Measurements from ENCODE around the gene ITIH1. TPM values are rescaled to one million over a fixed set of nuclear protein-coding genes. Genes with fewer than 3 reads are reported as not detected.

ITIH1 gene
- total RNA-seq, 2 experiments from 2014 or later = not detected

DNA sequence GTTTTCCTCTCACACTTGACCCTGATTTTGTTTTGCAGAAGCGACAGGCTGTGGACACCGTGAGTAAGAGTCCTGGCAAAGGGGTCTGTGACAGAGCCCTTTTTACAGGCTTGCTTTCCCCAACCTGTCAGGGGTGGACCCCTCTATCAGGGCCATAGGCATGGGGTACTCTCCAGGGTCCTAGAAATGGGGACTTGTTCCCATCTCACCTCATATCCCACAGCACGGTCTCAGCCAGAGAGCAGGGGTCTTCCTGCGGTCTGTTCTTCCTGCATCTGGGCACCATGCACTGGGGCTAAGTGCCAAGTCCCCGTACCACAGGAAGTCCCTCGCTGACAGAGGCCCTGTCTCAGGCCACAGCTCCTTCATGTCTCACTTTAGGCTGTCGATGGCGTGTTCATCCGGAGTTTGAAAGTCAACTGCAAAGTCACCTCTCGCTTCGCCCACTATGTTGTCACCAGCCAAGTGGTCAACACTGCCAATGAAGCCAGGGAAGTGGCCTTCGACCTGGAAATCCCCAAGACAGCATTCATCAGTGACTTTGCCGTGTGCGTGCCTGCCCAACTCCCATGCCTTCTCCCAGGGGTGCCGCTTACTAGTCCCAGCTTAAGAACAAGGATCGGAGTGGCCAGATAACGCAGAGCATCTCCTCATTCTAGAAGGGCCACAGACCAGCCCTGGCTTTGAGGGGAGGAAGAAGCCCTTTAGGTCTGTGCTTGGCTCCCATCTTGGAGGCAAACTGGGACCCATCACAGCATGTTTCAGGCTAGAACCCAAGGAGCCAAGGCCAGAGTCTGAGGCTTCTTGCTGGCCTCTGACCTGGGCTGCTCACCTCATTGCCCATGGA lies 783 bp downstream of the ITIH1 start:
- ChIA-PET POLR2A (no interaction called here), CTCF (no interaction called here)
- DNase-seq = no peak
- H3K4me1 Mint-ChIP-seq = no peaks in the 10 kb centered on the region
- no peaks in the 10 kb centered on the region for H3K9me3 Mint-ChIP-seq
- H3K27me3 Mint-ChIP-seq = peaks cover 13% of the 10 kb centered on the region
- H3K36me3 Mint-ChIP-seq (ENCODE audit: low read depth) = no peaks in the 10 kb centered on the region
- no peak overlapping the region for H3K4me3 Mint-ChIP-seq
- H3K27ac Mint-ChIP-seq = no peak overlapping the region

DNA sequence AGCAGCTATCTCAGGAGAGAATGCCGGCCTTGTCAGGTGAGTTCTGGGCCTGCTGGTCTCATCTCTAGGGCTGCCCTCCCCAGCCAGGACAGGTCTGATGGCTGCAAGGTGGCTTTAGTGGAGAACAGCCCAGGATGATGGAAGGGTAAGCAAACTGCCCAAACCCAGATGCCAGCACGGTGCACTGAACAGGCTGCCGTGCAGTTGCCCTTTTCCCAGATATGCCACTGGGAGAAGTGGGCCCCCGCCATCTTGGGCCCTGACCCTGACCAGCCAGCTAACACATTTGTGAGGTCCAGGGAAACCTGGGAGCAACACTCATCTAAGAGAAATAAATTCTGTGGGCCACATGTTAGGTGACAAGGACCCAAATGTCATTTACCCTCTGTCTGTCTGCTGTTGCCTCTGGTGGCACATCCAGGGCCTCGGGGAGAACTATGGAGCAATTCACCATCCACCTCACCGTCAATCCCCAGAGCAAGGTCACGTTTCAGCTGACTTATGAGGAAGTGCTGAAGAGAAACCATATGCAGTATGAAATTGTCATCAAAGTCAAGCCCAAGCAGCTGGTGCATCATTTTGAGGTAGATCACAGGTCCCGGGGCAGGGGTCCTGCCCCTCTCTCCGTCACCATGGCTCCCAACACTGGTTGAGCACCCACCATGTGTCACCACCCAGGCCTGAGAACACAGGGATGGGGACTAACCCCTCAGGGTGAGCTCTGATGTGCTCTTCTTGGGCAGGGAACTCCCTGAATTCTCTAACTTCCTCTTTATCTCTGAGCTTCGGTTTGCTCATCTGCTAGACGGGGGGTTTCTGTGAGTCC lies 1.8 kb downstream of the ITIH1 start:
- H3K4me1 Mint-ChIP-seq = no peaks in the 10 kb centered on the region
- no peak overlapping the region for H3K27ac Mint-ChIP-seq
- H3K4me3 Mint-ChIP-seq = no peak overlapping the region
- H3K9me3 Mint-ChIP-seq = no peaks in the 10 kb centered on the region
- ChIA-PET CTCF (interaction anchor here (0.5 kb wide), 1 partner anchor 114 kb away, joined by 3 read pairs; no protein-coding TSS in a partner anchor), POLR2A (interaction anchor here (0.7 to 2.0 kb wide), 2 partner anchors 10 to 472 kb away, joined by 4 to 5 read pairs; no protein-coding TSS in a partner anchor)
- DNase-seq = peak; percentile 2
- H3K36me3 Mint-ChIP-seq (ENCODE audit: low read depth) = no peaks in the 10 kb centered on the region
- H3K27me3 Mint-ChIP-seq = peaks cover 14% of the 10 kb centered on the region

DNA sequence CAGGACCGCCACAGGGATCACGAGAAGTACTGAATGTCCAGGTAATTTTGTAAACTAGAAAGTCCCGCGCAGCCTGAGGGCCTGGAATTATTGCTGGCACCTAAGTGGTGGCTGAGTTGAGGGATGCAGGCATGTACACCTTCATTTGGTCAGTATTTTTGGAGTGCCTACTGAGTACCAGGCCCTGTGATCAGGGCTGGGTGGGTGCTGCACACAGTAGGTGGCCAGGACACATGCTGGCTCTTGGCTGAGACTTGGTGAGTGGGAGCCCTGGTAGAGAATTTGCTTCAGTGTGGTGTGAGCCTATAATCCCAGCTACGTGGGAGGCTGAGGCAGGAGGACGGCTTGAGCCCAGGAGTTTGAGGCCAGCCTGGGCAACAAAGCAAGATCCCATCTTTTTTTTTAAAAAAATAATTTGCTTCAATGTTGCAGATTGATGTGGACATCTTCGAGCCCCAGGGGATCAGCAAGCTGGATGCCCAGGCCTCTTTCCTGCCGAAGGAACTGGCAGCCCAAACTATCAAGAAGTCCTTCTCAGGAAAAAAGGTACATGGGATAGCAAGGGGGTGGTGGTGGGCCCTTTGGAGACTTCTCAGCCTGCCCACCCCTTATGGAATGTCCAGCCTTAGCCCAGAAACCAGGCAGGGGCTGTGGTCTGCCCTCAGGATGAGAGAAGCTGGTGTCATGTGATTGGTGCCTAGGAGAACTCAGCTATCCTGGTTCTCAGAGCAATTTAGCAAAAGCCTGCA lies 2.6 kb downstream of the ITIH1 start:
- POLR2A ChIA-PET = interaction anchor here (0.7 to 2.0 kb wide), 3 partner anchors 9 to 472 kb away, joined by 4 to 10 read pairs (median 5); partner anchors contain the start of gene NEK4
- CTCF ChIA-PET = no interaction called here

DNA sequence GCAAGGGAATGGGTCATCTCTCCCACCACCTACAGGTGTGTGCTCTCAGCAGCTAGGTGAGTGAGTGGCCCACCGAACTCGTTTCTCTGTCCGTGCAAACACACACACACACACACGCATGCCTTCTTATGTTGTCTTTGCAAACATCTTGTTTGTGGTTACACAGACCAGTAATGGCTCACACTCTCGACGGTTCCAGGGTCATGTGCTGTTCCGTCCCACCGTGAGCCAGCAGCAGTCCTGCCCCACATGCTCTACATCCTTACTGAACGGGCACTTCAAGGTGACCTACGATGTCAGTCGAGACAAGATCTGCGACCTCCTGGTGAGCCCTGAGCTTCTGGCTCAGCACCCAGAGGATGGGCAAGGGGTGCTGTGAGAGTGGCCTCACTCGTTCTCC lies 4.3 kb downstream of the ITIH1 start:
- Mint-ChIP-seq H3K27ac (no peak overlapping the region), H3K4me1 (no peaks in the 10 kb centered on the region), H3K36me3 (ENCODE audit: low read depth) (no peaks in the 10 kb centered on the region), H3K27me3 (peaks cover 14% of the 10 kb centered on the region), H3K4me3 (no peak overlapping the region), H3K9me3 (no peaks in the 10 kb centered on the region)
- POLR2A ChIA-PET = no interaction called here
- DNase-seq = no peak
- CTCF ChIA-PET = no interaction called here

More for the DNA sequence above, 2.6 kb downstream of the ITIH1 start:
- H3K4me3 Mint-ChIP-seq = no peak overlapping the region
- H3K27me3 Mint-ChIP-seq = peaks cover 14% of the 10 kb centered on the region
- no peaks in the 10 kb centered on the region for H3K4me1 Mint-ChIP-seq
- H3K27ac Mint-ChIP-seq = no peak overlapping the region
- no peak for DNase-seq
- H3K36me3 Mint-ChIP-seq (ENCODE audit: low read depth) = no peaks in the 10 kb centered on the region
- no peaks in the 10 kb centered on the region for H3K9me3 Mint-ChIP-seq

DNA sequence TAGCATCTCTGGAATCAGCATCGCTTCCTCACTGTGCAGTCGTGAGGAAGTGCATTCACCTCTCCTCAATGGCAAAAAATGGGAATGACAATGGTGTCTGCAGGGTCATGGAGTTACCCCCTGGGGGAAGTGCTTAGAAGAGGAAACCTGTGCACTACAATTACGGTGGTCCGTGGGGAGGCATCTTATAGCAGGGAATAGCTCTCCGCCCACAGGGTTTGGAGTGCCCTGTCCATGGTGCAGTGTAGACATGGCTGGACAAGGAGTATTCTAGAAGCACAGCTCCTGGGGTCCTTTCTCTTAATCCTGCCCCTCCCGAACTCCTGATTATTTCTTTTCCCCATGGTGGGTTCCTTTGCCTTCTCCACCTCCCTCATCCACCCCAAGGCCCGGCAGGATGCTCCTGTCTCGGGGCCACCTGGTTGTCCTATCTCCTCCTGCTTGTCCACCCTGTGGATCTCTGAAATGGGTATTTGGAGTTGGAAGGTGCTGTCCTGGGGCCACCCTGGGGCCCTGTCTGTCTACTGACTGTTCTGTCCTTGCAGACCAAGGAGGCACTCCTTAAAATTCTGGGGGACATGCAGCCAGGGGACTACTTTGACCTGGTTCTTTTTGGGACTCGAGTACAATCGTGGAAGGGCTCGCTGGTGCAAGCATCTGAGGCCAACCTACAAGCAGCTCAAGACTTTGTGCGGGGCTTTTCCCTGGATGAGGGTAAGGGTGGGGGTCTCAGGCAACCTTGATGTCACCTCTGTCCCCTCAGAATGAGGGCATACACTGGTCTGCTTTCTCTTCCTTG lies 5.2 kb downstream of the ITIH1 start:
- Mint-ChIP-seq H3K36me3 (ENCODE audit: low read depth) (no peaks in the 10 kb centered on the region), H3K4me1 (no peaks in the 10 kb centered on the region), H3K27me3 (peaks cover 14% of the 10 kb centered on the region), H3K4me3 (no peak overlapping the region), H3K27ac (no peak overlapping the region), H3K9me3 (no peaks in the 10 kb centered on the region)
- POLR2A ChIA-PET = no interaction called here
- CTCF ChIA-PET = interaction anchor here (0.5 to 1.4 kb wide), 2 partner anchors 40 to 283 kb away, joined by 3 read pairs; no protein-coding TSS in a partner anchor
- no peak for DNase-seq

DNA sequence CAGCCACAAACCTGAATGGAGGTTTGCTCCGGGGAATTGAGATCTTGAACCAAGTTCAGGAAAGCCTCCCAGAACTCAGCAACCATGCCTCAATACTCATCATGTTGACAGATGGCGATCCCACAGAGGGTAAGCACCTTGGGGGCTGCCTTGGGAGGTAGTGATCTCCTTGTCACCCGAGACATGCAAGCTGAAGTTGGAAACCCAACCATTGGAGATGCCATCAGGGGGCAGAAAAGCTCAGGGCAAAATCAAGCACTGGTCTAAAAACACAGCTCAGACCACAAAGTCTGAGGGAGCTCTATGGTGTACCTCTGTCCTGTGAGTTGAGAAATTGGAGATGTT lies 5.8 kb downstream of the ITIH1 start:
- H3K9me3 Mint-ChIP-seq = no peaks in the 10 kb centered on the region
- no peak for DNase-seq

DNA sequence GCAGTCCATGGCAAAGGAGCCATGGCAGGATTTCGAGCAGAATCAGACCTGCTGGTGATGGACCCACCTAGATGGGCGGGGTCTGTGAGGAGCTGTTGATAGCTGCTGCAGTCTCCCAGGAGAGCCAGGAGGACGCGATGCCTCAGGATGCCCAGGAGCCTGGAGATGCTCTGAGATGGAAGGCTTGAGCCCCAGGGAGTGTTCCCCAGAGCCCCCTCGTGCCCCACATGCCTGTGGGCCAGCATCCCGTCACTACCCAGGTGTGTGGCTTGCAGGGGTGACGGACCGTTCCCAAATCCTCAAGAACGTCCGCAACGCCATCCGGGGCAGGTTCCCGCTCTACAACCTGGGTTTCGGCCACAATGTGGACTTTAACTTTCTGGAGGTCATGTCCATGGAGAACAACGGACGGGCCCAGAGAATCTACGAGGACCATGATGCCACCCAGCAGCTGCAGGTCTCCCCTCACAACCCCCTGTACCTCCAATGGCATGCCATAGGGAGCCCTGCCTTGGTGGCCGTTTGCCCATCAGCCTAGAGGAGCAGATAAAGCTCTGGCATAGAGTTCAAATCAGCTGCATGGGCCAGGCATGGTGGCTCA lies 6.7 kb downstream of the ITIH1 start:
- Mint-ChIP-seq H3K9me3 (no peaks in the 10 kb centered on the region), H3K4me3 (no peak overlapping the region), H3K36me3 (ENCODE audit: low read depth) (no peaks in the 10 kb centered on the region), H3K27me3 (peaks cover 14% of the 10 kb centered on the region), H3K27ac (no peak overlapping the region), H3K4me1 (no peaks in the 10 kb centered on the region)
- ChIA-PET POLR2A (interaction anchor here (1.0 kb wide), 1 partner anchor 9 kb away, joined by 3 read pairs; no protein-coding TSS in a partner anchor), CTCF (no interaction called here)
- no peak for DNase-seq

More for the DNA sequence above, 5.8 kb downstream of the ITIH1 start:
- H3K27me3 Mint-ChIP-seq = peaks cover 14% of the 10 kb centered on the region
- CTCF ChIA-PET = interaction anchor here (1.4 kb wide), 1 partner anchor 41 kb away, joined by 3 read pairs; no protein-coding TSS in a partner anchor
- POLR2A ChIA-PET = interaction anchor here (1.0 kb wide), 1 partner anchor 8 kb away, joined by 3 read pairs; no protein-coding TSS in a partner anchor
- no peak overlapping the region for H3K4me3 Mint-ChIP-seq
- no peaks in the 10 kb centered on the region for H3K36me3 Mint-ChIP-seq (ENCODE audit: low read depth)
- H3K4me1 Mint-ChIP-seq = no peaks in the 10 kb centered on the region
- H3K27ac Mint-ChIP-seq = no peak overlapping the region

DNA sequence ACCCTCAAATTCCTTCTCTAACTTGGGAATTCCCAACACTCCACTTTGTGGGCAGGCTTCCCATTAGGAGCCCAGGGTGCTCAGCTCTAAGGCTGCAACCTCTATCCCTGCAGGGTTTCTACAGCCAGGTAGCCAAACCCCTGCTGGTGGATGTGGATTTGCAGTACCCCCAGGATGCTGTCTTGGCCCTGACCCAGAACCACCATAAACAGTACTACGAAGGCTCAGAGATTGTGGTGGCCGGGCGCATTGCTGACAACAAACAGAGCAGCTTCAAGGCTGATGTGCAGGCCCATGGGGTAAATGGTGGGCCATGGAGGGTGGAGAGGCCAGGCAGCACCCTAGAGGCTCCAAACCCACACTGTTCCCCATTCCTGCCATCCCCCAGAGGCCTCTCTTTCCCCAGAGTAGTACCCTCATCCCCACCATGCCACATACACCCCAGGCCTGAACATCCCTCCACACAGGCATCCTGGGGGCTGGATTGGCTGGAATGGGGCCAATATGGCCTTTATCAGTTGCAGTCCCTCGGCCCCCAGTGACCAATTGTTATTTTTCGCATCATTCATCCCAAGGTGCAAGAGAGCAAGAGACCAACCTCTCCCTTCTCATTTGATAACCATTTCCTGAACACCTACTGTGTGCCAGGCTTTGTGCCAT lies 7.7 kb downstream of the ITIH1 start:
- no peaks in the 10 kb centered on the region for H3K4me1 Mint-ChIP-seq
- ChIA-PET POLR2A (no interaction called here), CTCF (no interaction called here)
- DNase-seq = no peak
- H3K4me3 Mint-ChIP-seq = no peak overlapping the region
- H3K9me3 Mint-ChIP-seq = no peaks in the 10 kb centered on the region
- H3K27me3 Mint-ChIP-seq = peaks cover 14% of the 10 kb centered on the region
- H3K36me3 Mint-ChIP-seq (ENCODE audit: low read depth) = no peaks in the 10 kb centered on the region
- H3K27ac Mint-ChIP-seq = no peak overlapping the region

DNA sequence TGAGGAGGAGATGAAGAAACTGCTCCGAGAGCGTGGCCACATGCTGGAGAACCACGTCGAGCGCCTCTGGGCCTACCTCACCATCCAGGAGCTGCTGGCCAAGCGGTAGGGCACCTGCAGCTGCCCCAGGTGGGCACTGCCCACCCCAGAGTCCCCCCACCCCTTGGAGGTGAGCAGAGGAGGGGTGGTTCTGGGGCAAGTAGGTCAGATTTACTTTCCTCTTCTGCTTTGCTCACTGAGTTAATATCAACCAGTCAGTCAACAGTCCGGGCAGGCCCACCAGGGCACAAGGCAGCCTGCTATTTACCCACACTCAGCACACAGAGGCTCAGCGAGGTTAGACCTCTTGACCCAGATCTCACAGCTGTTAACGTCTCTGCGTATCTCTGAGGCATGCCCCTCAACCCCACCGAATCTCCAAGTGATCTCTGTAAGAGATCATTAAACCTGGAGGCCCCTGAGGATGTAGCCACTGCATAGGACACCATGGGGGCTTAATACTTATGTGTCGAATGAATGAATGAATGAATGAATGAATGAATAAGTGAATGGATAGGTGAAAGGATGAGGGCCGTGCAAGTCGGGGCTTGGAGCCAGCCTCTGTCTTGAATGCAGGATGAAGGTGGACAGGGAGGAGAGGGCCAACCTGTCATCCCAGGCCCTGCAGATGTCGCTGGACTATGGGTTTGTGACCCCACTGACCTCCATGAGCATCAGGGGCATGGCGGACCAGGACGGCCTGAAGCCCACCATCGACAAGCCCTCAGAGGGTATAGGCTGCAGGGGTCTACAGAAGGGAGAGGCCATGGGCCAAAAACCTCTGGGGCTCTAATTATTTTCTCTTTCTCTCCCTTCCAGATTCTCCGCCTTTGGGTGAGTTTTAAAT lies 9.2 kb downstream of the ITIH1 start:
- H3K4me1 Mint-ChIP-seq = no peaks in the 10 kb centered on the region
- H3K4me3 Mint-ChIP-seq = no peak overlapping the region
- POLR2A ChIA-PET = no interaction called here
- no peaks in the 10 kb centered on the region for H3K9me3 Mint-ChIP-seq
- H3K27ac Mint-ChIP-seq = no peak overlapping the region
- no peaks in the 10 kb centered on the region for H3K36me3 Mint-ChIP-seq (ENCODE audit: low read depth)
- H3K27me3 Mint-ChIP-seq = peaks cover 9% of the 10 kb centered on the region
- DNase-seq = no peak
- CTCF ChIA-PET = no interaction called here

DNA sequence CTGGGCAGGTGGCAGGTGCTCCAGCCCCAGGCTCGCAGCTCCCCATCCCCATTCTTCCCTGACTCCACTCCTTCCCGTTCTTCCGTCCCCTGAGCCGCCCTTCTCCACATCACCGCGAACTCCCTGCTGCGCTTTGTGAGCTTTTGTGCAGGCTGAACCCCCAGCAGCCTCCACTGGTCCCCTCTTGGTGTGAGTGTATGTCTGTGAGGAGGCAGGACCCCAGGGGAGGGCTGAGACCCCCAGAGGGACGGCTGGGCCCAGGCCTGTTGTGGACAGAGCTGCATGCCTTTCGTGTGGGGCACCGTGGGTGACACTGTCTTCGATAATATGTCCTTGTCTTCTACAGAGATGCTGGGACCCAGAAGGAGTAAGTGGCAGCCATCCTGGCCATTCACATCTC lies 9.8 kb downstream of the ITIH1 start:
- no peak for DNase-seq
- CTCF ChIA-PET = no interaction called here
- peaks cover 9% of the 10 kb centered on the region for H3K27me3 Mint-ChIP-seq
- H3K27ac Mint-ChIP-seq = no peak overlapping the region
- no peaks in the 10 kb centered on the region for H3K4me1 Mint-ChIP-seq
- no peak overlapping the region for H3K4me3 Mint-ChIP-seq
- POLR2A ChIA-PET = no interaction called here
- no peaks in the 10 kb centered on the region for H3K9me3 Mint-ChIP-seq
- no peaks in the 10 kb centered on the region for H3K36me3 Mint-ChIP-seq (ENCODE audit: low read depth)
